ENCODE measurements around the gene PDZD4.

GRCh38 chrX:153813161-153813560, 17.2 kb downstream of the PDZD4 start:
- TF ChIP-seq CTCF (IDR thresholded peaks at IDR 0.05): no peak
- no peak for TF ChIP-seq POLR2A (IDR thresholded peaks at IDR 0.05)
